ENCODE data around the gene SLC6A1.
"Not testable (repeated sequence)": the region's sequence is repeated elsewhere in the genome, so short reads cannot be mapped to it uniquely, and the experiment has no call there.

Gene SLC6A1

GRCh38 chr3:11022115-11022514 is 29.6 kb downstream of the SLC6A1 start:
- no peak for DNase-seq

GRCh38 chr3:11024181-11024580 is 31.6 kb downstream of the SLC6A1 start:
- DNase-seq, result no peak

GRCh38 chr3:11029948-11030347 is 37.4 kb downstream of the SLC6A1 start:
- no peak for DNase-seq

- DNase-seq, result no peak
Measured at GRCh38 chr3:11033871-11034270, 41.3 kb downstream of the SLC6A1 start.

GRCh38 chr3:11034309-11034985 is 41.9 kb downstream of the SLC6A1 start:
- no peak for DNase-seq

- no peak for DNase-seq
Measured at GRCh38 chr3:11035757-11036505, 43.4 kb downstream of the SLC6A1 start.

GRCh38 chr3:11037241-11037873 is 44.8 kb downstream of the SLC6A1 start:
- DNase-seq, result no peak

- DNase-seq, result no peak
Measured at GRCh38 chr3:11037976-11038375, 45.4 kb downstream of the SLC6A1 start.

- no peak for DNase-seq
Measured at GRCh38 chr3:11045536-11045935, 53.0 kb downstream of the SLC6A1 start.

- DNase-seq, result no peak
Measured at GRCh38 chr3:11047500-11047899, 55.0 kb downstream of the SLC6A1 start.

GRCh38 chr3:11050666-11051323 is 58.2 kb downstream of the SLC6A1 start:
- DNase-seq, result no peak

- DNase-seq, result no peak
Measured at GRCh38 chr3:11053926-11054503, 61.5 kb downstream of the SLC6A1 start.

GRCh38 chr3:11054739-11055438 is 62.3 kb downstream of the SLC6A1 start:
- no peak for DNase-seq

GRCh38 chr3:11055496-11055895 is 62.9 kb downstream of the SLC6A1 start:
- no peak for DNase-seq

GRCh38 chr3:11056531-11057050 is 64.0 kb downstream of the SLC6A1 start:
- DNase-seq, result no peak

- no peak for DNase-seq
Measured at GRCh38 chr3:11057655-11058054, 65.1 kb downstream of the SLC6A1 start.

GRCh38 chr3:11059090-11059798 is 66.7 kb downstream of the SLC6A1 start:
- peak; percentile 9 for DNase-seq

- no peak for DNase-seq
Measured at GRCh38 chr3:11059799-11060115, 67.2 kb downstream of the SLC6A1 start.

GRCh38 chr3:11060500-11061251 is 68.1 kb downstream of the SLC6A1 start:
- DNase-seq, result peak; percentile 17

- DNase-seq, result not testable (repeated sequence)
Measured at GRCh38 chr3:11061268-11061871, 68.8 kb downstream of the SLC6A1 start.

All from CD4-positive, alpha-beta T cell treated with Interleukin-21 for 1 hour (primary cell).